GM03348 (cell line): ENCODE data around the gene NHLRC4.

Experiments
- DNase-seq: peaks from one replicate; pipeline ENCODE4 v3.0.0; 2012; ENCODE audit warnings: low spot score

Gene NHLRC4

DNA sequence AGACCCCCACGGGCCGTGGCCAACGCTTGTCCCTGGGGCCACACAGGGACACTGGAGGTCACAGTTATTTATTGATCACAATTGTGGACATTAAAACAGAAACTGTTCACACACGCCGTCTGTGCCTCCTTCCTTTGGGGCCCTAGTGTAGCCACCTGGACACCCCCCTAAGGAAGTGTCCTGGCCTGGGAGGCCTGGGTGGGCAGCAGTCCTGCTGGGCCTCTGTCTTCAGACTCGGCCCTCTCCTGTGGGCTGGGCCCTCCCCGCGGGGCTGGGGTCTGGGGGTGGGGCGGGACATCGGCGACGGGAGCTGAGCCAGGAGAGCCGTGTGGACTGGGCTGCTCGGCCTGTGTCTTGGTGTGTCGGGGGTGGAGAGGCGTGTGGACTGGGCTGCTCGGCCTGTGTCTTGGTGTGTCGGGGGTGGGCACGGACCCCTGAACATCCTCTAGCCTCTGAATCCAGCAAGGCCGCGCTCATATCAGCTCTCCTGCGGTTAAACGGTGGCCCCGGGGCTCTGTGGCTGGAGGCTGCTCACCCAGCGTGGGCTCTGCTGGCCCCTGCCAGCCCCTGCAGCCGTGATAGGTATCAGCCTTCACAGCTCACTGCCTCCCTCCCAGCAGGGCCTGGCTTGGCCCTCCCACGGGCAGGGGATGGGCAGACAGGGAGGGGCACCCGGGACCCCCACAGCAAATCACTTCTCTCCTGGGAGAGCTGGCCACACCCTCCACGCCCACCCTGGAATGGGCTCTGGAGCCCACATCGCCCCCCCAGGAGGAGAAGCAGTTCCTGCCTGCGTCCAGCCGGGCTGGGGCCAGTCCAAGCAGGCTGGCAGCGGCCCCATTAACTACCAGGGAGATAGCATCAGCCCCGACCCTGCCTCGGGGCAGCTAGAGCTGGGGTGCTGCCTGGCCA is 1.1 kb upstream of the NHLRC4 start:
- DNase-seq: no peak

- no peak for DNase-seq
These were observed 810 bp downstream of the NHLRC4 start for GRCh38 chr16:567373-568256.

- DNase-seq: no peak
These were observed 1.8 kb downstream of the NHLRC4 start for GRCh38 chr16:568401-569258.

- DNase-seq: peak; percentile 95
These were observed 2.8 kb downstream of the NHLRC4 start, which contains the start of gene PIGQ for GRCh38 chr16:569445-570254. Gene PIGQ, plus strand, starts transcription at chr16:569968. Its CDS starts 4,107 bp downstream, at chr16:574075.

DNA sequence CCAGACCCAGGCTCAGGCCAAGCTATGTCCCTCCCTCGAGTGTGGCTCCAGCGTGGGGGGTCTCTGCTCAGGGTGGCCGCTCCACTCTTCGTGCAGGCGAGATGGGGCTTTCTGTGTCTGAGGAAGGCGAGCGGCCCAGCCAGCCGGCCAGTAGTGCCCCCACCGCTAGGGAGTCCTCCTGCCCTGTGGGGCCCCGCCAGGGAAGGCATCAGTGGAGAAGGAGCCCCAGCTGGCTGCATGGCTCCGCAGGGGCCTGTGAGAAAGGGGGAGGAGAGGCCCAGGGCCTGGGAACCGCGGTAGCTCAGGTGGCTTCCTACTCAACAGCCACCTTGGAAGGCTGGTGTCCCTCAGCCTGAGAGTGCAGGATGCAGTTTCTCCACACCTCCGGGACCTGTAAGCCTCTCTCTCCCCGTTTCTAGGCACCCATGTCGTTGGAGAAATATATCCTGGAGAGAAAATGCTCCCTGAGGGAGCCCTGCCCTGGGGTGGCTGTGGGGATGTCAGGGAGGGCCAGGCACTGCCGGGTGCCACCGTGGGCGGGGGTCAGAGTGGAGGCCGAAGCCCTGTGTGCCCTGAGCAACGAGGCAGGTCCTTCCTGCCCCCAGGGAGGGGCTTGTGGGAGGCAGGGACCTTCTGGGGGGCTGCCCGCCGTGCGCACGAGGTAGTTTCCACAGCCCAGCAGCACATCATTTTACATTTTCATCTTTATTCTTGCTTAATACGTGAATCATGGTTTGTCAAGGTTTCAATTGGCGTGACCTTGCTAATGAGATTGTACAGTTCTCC is 6.3 kb downstream of the NHLRC4 start:
- DNase-seq: no peak

GRCh38 chr16:574021-574760 is 7.4 kb downstream of the NHLRC4 start:
- DNase-seq: no peak

- no peak for DNase-seq
These were observed 8.8 kb downstream of the NHLRC4 start for GRCh38 chr16:575354-576196.

GRCh38 chr16:576197-576822 is 9.5 kb downstream of the NHLRC4 start:
- DNase-seq: no peak

GRCh38 chr16:576823-577201 is 10.0 kb downstream of the NHLRC4 start:
- no peak for DNase-seq

DNA sequence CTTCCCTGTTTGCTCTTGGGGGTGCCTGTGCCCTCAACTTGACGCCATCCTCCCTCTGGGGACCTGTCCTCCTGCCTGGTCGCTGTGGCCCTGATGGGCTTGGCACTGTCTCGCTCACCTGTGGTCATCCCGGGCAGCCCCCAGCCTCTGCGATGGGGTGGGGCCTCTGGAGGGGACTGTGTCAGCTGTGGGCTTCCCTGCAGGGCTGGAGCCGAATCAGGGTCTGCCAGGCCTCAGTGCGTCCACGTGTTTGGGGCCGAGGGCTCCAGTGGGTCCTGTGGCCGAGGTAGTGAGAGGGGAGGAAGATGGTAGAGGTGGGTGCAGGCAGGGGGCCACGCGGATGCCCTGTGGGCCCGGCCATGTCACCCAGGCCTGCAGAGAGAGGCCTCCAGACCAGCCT is 11.0 kb downstream of the NHLRC4 start:
- DNase-seq: no peak

DNA sequence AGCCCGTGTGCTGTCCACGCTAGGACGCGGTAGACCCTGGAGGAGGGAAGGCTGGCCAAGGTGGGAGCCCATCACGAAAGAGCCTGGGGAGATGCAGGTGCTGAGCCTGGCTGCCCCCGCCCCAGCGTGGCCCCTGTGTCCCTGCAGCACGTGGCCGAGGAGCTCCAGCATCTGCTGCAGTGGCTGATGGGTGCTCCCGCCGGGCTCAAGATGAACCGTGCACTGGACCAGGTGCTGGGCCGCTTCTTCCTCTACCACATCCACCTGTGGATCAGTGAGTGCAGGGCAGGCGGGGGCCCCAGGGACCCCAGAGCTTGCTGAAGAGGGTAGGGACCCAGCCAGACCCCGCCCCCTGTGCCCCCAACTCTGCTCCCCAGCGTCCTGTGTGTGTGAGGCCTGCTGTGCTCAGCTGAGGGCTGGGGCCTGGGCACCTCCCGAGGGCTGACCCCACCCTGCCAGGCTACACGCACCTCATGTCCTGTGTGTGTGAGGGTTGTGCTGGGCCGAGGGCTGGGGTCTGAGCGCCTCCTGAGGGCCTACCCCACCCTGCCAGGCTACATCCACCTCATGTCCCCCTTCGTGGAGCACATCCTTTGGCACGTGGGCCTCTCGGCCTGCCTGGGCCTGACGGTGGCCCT is 11.5 kb downstream of the NHLRC4 start:
- no peak for DNase-seq

DNA sequence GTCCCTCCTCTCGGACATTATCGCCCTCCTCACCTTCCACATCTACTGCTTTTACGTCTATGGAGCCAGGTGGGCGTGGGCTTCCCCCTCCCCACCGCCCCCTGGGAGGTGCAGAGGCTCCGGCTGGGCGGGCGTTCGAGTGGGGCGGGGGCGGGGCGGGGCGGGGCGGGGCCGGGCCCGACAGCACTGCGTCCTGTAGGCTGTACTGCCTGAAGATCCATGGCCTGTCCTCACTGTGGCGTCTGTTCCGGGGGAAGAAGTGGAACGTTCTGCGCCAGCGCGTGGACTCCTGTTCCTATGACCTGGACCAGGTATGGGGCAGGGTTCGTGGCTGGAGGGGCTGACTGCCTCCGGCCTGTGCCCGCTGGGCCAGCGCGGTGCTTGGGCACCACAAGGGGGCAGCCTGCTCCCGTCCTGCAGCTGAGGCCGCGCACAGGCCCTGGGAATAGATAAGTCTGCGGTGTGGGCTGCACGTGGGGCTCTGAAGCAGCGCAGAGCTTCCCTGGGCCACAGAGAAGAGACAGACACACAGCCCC is 12.1 kb downstream of the NHLRC4 start:
- DNase-seq: peak; percentile 72

GRCh38 chr16:580141-580945 is 13.5 kb downstream of the NHLRC4 start:
- no peak for DNase-seq

- no peak for DNase-seq
These were observed 14.2 kb downstream of the NHLRC4 start for GRCh38 chr16:580946-581498.

- DNase-seq: no peak
These were observed 15.4 kb downstream of the NHLRC4 start for GRCh38 chr16:582218-582613.
